Measurements from ENCODE around the gene PTPRG. TPM values are rescaled to one million over a fixed set of nuclear protein-coding genes. Genes with fewer than 3 reads are reported as not detected.

The PTPRG gene
- total and polyA plus RNA-seq, 8 donors = 50.9 to 88.4 (median 54.4) TPM

DNA sequence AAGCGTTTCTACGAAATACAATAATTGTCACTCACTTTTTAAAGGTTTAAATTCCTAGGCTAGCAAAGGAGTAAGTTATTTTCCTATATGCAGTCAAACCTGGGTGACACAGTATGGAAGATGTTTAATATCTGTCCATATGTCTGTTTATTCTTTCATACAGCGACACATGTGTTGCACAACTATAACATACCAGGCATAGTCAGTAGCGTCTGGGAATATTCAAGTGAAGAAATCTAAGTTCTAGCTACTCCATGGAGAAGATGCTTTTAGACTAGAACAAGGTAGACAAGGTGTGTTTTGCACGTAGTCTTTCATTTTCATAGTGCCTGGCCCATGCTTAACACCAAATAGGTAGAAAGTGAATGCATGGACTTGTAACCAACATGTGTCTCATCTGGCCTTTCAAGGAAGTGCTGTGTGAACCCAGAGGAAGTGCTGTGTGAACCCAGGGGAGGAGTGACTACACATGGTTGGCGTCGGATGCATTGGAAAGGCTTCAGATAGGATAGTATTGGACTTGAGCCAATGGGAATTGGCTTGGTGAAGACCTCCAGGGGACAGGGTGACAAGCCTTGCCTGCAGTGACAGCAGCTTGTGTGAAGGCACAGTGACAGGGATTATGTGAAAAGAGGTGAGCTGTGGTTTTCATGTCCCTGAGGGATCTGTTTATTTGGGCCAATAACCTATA lies 267.0 kb downstream of the PTPRG start:
- Histone ChIP-seq H3K4me3 (no peak overlapping the region), H3K9me3 (no peaks in the 10 kb centered on the region), H3K4me1 (peaks cover 8 to 10% of the 10 kb centered on the region in 2 donors), H3K36me3 (no peaks in the 10 kb centered on the region), H3K27me3 (no peaks in the 10 kb centered on the region), H3K27ac (no peak overlapping the region)
- DNase-seq (peak in 1 of 4 donors; percentile 22), ATAC-seq (no peak)
- intact Hi-C loops (cut with DNase I) = no loop called here
- TF ChIP-seq, protein P1, sequence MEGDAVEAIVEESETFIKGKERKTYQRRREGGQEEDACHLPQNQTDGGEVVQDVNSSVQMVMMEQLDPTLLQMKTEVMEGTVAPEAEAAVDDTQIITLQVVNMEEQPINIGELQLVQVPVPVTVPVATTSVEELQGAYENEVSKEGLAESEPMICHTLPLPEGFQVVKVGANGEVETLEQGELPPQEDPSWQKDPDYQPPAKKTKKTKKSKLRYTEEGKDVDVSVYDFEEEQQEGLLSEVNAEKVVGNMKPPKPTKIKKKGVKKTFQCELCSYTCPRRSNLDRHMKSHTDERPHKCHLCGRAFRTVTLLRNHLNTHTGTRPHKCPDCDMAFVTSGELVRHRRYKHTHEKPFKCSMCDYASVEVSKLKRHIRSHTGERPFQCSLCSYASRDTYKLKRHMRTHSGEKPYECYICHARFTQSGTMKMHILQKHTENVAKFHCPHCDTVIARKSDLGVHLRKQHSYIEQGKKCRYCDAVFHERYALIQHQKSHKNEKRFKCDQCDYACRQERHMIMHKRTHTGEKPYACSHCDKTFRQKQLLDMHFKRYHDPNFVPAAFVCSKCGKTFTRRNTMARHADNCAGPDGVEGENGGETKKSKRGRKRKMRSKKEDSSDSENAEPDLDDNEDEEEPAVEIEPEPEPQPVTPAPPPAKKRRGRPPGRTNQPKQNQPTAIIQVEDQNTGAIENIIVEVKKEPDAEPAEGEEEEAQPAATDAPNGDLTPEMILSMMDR (IDR thresholded peaks at IDR 0.05) = no peak

GRCh38 chr3:61828880-61829721 lies 267.7 kb downstream of the PTPRG start:
- Histone ChIP-seq H3K36me3 (no peaks in the 10 kb centered on the region), H3K4me3 (no peak overlapping the region), H3K9me3 (no peaks in the 10 kb centered on the region), H3K27me3 (no peaks in the 10 kb centered on the region), H3K4me1 (peaks cover 8 to 10% of the 10 kb centered on the region in 2 donors), H3K27ac (peak overlapping the region in 1 of 2 donors; percentile 8)
- DNase-seq (peak in 1 of 4 donors; percentile 24), ATAC-seq (no peak)
- TF ChIP-seq, protein P1 (IDR thresholded peaks at IDR 0.05) = no peak
- intact Hi-C loops (cut with DNase I) = no loop called here

DNA sequence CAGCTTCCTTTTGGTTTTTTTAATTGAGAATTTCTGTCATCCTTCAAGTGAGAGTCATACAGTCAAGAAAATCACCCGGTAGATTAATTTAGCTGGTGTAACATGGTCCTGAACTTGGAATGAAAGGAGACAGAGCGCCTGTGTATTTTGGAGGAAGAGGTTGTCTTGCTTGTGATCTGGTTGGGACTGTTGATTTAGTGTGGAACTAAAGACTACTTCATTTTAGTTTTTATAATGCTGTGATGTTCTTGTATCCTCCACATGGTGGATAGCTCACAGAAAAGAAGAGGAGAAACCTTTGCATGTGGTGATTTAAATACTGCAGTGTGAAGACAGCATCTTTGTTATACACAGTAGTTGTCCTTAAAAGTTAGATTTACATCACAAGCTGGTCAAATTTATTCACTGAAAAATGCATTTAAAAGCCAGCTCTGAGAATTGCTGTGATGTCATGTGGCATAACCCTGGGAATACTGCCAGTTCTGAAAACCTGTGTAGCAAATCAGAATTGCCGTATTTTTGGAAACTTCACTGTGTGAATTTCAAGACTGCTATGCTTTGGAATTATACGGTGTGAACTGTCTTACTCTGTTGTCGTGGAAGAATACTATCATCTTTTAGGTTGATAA lies 268.5 kb downstream of the PTPRG start:
- Histone ChIP-seq H3K27me3 (no peaks in the 10 kb centered on the region), H3K4me3 (no peak overlapping the region), H3K36me3 (no peaks in the 10 kb centered on the region), H3K27ac (no peak overlapping the region), H3K9me3 (no peaks in the 10 kb centered on the region), H3K4me1 (peaks cover 8 to 10% of the 10 kb centered on the region in 2 donors)
- TF ChIP-seq, protein P1 (IDR thresholded peaks at IDR 0.05) = no peak
- DNase-seq = peak in 1 of 4 donors; percentile 22
- intact Hi-C loops (cut with DNase I) = no loop called here
- ATAC-seq = no peak

DNA sequence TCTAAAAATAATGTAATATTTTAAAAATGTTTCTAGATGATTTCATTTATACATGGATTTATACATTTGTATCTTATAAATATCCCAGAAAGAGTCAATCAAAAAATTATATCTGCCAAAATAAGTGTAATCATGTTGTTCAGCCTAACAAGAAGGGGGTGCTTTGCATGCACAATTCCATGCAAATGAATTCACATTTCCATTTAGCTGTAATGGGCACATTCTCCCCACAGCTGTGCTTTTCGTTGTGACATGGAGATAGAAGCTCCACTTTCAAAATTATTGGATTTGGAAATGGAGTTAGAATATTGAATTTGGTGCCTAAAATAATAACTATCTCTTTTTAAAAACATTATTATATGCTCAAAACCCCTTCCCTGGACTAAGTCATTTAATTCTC lies 270.6 kb downstream of the PTPRG start:
- no peak overlapping the region for H3K4me3 ChIP-seq
- DNase-seq (no peak), ATAC-seq (no peak)
- no peaks in the 10 kb centered on the region for H3K9me3 ChIP-seq
- H3K27ac ChIP-seq = no peak overlapping the region
- no peaks in the 10 kb centered on the region for H3K27me3 ChIP-seq
- intact Hi-C loops (cut with DNase I) = no loop called here
- H3K4me1 ChIP-seq = peaks cover 8 to 10% of the 10 kb centered on the region in 2 donors
- H3K36me3 ChIP-seq = no peaks in the 10 kb centered on the region
- TF ChIP-seq, protein P1 (IDR thresholded peaks at IDR 0.05) = no peak

Measured in left lung (tissue), 10 donors.